Left lung (tissue), 10 donors: ENCODE data around the gene SLC19A1. TPM values are rescaled to one million over a fixed set of nuclear protein-coding genes. Genes with fewer than 3 reads are reported as not detected.
"Not testable (repeated sequence)": the region's sequence is repeated elsewhere in the genome, so short reads cannot be mapped to it uniquely, and the experiment has no call there.

Source experiments
- ATAC-seq: fragments of 200-7000 bp; cut with Tn5 transposase; one replicate; pipeline ENCODE4 v1.9.1; 2020; ENCODE audit warnings: moderate library complexity
- DNase-seq, 4 donors: peaks; one replicate each; pipeline ENCODE4 v3.0.0-alpha.2; 2013 to 2020
- H3K27ac ChIP-seq, 2 donors: fragments of 200-600 bp; sonication (generic) in 1 of 2; one replicate each; pipeline versions ENCODE4 v1.5.0 to v1.8.0; 2020 to 2021
- H3K27me3 ChIP-seq, 2 donors: fragments of 200-600 bp; sonication (generic) in 1 of 2; one replicate each; pipeline versions ENCODE4 v1.5.0 to v1.8.0; 2020 to 2021
- H3K36me3 ChIP-seq, 2 donors: fragments of 200-600 bp; sonication (generic) in 1 of 2; one replicate each; pipeline versions ENCODE4 v1.5.0 to v1.8.0; 2020 to 2021
- H3K4me1 ChIP-seq, 2 donors: fragments of 200-600 bp; one replicate each; pipeline ENCODE4 v1.8.0; 2021
- H3K4me3 ChIP-seq, 2 donors: fragments of 200-600 bp; sonication (generic) in 1 of 2; one replicate each; pipeline versions ENCODE4 v1.5.0 to v1.8.0; 2020 to 2021; ENCODE audit warnings: mild to moderate bottlenecking in 1 of 2
- H3K9me3 ChIP-seq, 2 donors: fragments of 200-600 bp; sonication (generic) in 1 of 2; one replicate each; pipeline versions ENCODE4 v1.5.0 to v1.8.0; 2020 to 2021
- intact Hi-C, 2 donors: fragments of 100-400 bp; cut with DNase I; formaldehyde crosslinking; loops; one replicate each; pipeline versions ENCODE4 v1.11.2 to v1.14.2; 2022
- polyA plus RNA-seq, 6 donors: library from polyadenylated mRNA; unstranded; fragments of 120-200 nt; gene quantifications; one replicate each; pipeline ENCODE4 v1.2.1, GENCODE V29; 2013; ENCODE audit not compliant: insufficient read length in 6 of 6
- total RNA-seq, 2 donors: library from RNA; stranded (reverse); fragmentation: NEBNext Ultra II Directional; extraction: Animal tissue kit (Norgen Biotek cat#: 25700); gene quantifications; one replicate each; pipeline ENCODE4 v1.2.1, GENCODE V29; 2021
- TF ChIP-seq, protein P1 (sequence below), 2 donors: fragments of 200-600 bp; sonication (generic) in 1 of 2; IDR thresholded peaks; one replicate each; pipeline versions ENCODE4 v1.5.0 to v1.8.0; 2021; ENCODE audit warnings: antibody characterized with exemption in 2 of 2
- donor health status: DM: no; HTN: yes; CAD: no.
- donor health status: DM: no; HTN: no; CAD: no.

SLC19A1 gene
- total and polyA plus RNA-seq, 8 donors = 22.4 to 50.4 (median 27.2) TPM

DNA sequence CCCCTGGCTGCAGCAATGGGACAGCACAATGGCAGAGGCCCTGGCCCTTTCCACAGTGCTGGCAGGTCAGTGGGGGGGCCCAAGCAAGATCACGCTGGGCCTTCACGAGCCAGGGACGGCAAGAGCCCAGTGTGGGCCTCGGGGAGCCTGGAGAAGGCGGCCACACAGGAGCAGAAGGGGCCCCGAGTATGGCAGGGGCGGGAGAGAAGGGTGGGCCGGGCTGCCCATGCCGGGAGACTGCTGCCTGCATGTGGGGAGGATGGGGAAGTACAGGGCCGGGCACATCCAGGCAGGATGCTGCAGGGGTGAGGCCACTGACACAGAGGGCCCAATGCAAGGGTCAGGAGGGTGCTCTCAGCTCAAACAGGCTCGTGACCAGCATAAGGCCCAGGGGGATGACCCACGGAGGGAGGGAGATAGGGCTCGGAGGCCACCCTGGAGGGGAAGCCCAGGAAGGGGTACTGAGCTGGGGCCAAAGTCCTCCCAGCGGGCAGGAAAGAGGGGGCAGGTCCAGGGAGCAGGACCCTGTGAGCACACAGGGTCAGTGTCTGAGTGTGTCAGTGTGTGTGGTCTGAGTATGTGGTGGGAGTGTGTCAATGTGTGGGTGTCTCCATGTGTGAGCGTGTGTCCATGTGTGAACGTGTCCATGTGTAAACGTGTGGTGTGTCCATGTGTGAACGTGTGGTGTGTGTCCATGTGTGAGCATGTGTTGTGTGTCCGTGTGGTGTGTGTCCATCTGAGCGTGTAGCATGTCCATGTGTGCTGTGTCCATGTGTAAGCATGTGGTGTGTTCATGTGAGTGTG is 13.1 kb downstream of the SLC19A1 start:
- TF ChIP-seq, protein P1, sequence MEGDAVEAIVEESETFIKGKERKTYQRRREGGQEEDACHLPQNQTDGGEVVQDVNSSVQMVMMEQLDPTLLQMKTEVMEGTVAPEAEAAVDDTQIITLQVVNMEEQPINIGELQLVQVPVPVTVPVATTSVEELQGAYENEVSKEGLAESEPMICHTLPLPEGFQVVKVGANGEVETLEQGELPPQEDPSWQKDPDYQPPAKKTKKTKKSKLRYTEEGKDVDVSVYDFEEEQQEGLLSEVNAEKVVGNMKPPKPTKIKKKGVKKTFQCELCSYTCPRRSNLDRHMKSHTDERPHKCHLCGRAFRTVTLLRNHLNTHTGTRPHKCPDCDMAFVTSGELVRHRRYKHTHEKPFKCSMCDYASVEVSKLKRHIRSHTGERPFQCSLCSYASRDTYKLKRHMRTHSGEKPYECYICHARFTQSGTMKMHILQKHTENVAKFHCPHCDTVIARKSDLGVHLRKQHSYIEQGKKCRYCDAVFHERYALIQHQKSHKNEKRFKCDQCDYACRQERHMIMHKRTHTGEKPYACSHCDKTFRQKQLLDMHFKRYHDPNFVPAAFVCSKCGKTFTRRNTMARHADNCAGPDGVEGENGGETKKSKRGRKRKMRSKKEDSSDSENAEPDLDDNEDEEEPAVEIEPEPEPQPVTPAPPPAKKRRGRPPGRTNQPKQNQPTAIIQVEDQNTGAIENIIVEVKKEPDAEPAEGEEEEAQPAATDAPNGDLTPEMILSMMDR (IDR thresholded peaks at IDR 0.05) = no peak
- no peaks in the 10 kb centered on the region for H3K27me3 ChIP-seq
- no peak for ATAC-seq

GRCh38 chr21:45528028-45528705 is 14.1 kb downstream of the SLC19A1 start:
- Histone ChIP-seq H3K27ac (peak overlapping the region; percentile 28 to 33), H3K36me3 (peaks cover 0 to 66% of the 10 kb centered on the region in 2 donors), H3K4me3 (no peak overlapping the region), H3K4me1 (peaks cover 0 to 16% of the 10 kb centered on the region in 2 donors), H3K9me3 (no peaks in the 10 kb centered on the region), H3K27me3 (no peaks in the 10 kb centered on the region)
- ATAC-seq = peak; percentile 61
- TF ChIP-seq, protein P1 (IDR thresholded peaks at IDR 0.05) = no peak
- peak in 2 of 4 donors; percentile 34 to 76 for DNase-seq
- intact Hi-C loops = no loop called here

More for the DNA sequence above, 13.1 kb downstream of the SLC19A1 start:
- no peaks in the 10 kb centered on the region for H3K9me3 ChIP-seq
- H3K27ac ChIP-seq = peak overlapping the region; percentile 28 to 33
- no peak overlapping the region for H3K4me3 ChIP-seq
- peak in 2 of 4 donors; percentile 25 to 71 for DNase-seq
- H3K36me3 ChIP-seq = peaks cover 0 to 60% of the 10 kb centered on the region in 2 donors
- intact Hi-C loops = no loop called here
- peaks cover 0 to 27% of the 10 kb centered on the region in 2 donors for H3K4me1 ChIP-seq

DNA sequence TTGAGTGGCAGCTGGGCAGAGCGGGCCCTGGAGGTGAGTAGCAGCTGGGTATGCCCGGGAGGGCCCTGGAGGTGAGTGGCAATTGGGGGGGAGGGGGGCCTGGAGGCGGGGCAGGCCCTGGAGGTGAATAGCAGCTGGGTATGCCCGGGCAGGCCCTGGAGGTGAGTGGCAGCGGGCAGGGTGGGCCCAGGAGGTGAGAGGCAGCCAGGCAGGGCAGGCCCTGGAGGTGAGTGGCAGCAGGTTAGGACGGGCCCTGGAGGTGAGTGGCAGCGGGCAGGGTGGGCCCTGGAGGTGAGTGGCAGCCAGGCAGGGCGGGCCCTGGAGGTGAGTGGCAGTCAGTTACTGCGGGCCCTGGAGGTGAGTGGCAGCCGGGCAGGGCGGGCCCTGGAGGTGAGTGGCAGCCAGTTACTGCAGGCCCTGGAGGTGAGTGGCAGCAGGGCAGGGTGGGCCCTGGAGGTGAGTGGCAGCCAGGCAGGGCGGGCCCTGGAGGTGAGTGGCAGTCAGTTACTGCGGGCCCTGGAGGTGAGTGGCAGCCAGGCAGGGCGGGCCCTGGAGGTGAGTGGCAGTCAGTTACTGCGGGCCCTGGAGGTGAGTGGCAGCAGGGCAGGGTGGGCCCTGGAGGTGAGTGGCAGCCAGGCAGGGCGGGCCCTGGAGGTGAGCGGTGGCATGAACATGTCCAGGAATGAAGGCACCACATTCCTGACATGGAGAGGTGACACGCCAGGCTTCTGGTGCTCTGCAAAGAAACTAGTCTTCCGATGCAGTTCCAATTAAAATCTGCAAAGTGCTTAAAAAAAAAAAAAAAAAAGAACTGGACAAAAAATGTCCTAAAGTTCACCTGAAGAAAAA is 14.9 kb downstream of the SLC19A1 start:
- Histone ChIP-seq H3K4me1 (peaks cover 0 to 10% of the 10 kb centered on the region in 2 donors), H3K27ac (peak overlapping the region in 1 of 2 donors; percentile 33), H3K36me3 (peaks cover 0 to 72% of the 10 kb centered on the region in 2 donors)
- DNase-seq (peak in 3 of 4 donors; percentile 49 to 86 (median 76)), ATAC-seq (peak; percentile 73)
- intact Hi-C loops, H3K4me3 ChIP-seq, H3K9me3 ChIP-seq, H3K27me3 ChIP-seq: not testable (repeated sequence)

- ATAC-seq (no peak), DNase-seq (peak in 2 of 4 donors; percentile 17 to 64)
- intact Hi-C loops = no loop called here
Measured at GRCh38 chr21:45525910-45526306, 16.3 kb downstream of the SLC19A1 start.

More at GRCh38 chr21:45525910-45526306, 16.3 kb downstream of the SLC19A1 start:
- H3K4me3 ChIP-seq = no peak overlapping the region
- no peak overlapping the region for H3K27ac ChIP-seq
- TF ChIP-seq, protein P1 (IDR thresholded peaks at IDR 0.05) = no peak
- peaks cover 0 to 12% of the 10 kb centered on the region in 2 donors for H3K9me3 ChIP-seq
- H3K4me1 ChIP-seq = peaks cover 0 to 4% of the 10 kb centered on the region in 2 donors
- peaks cover 0 to 74% of the 10 kb centered on the region in 2 donors for H3K36me3 ChIP-seq
- H3K27me3 ChIP-seq = no peaks in the 10 kb centered on the region
